K562 (cell line): ENCODE measurements around the gene NTSR1. TPM values are rescaled to one million over a fixed set of nuclear protein-coding genes. Genes with fewer than 3 reads are reported as not detected.
A peak's percentile ranks its signal among the peaks of the same experiment; 100 is the strongest.

Experiments
- CCAR2 ChIP-seq: fragments of 200-400 bp; formaldehyde crosslinking; IDR thresholded peaks from 2 replicates; pipeline ENCODE4 v1.6.1; 2017; ENCODE audit warnings: mild to moderate bottlenecking, low read depth, low read length
- EP300 ChIP-seq: IDR thresholded peaks from 2 replicates; pipeline ENCODE4 v1.6.1; 2012; ENCODE audit warnings: low read length, improper control_type of control experiment
- EWSR1 ChIP-seq: fragments of 450-650 bp; IDR thresholded peaks from 2 replicates; pipeline ENCODE4 v1.6.1; 2018; ENCODE audit warnings: borderline replicate concordance, mild to moderate bottlenecking, low read depth, moderate library complexity; ENCODE audit not compliant: partially characterized antibody
- GATAD2A ChIP-seq: fragments of 450-650 bp; IDR thresholded peaks from 2 replicates; pipeline ENCODE4 v1.6.1; 2017
- HSF4 ChIP-seq: fragments of 250-450 bp; sonication (Bioruptor Pico); IDR thresholded peaks from 2 replicates; pipeline ENCODE4 v2.1.2; 2022; ENCODE audit warnings: mild to moderate bottlenecking, moderate library complexity, borderline replicate concordance
- KLF16 ChIP-seq: IDR thresholded peaks from 2 replicates; pipeline ENCODE4 v1.6.1; 2016; ENCODE audit warnings: antibody characterized with exemption
- MIER1 ChIP-seq: fragments of 450-650 bp; IDR thresholded peaks from 2 replicates; pipeline ENCODE4 v1.6.1; 2016; ENCODE audit warnings: antibody characterized with exemption, mild to moderate bottlenecking, low read depth
- MYBL2 ChIP-seq, 2 experiments: fragments of 450-650 bp in 1 of 2; sonication (generic) in 1 of 2; formaldehyde crosslinking in 1 of 2; IDR thresholded peaks; 2 replicates each; pipeline versions ENCODE4 v1.6.1 to v1.8.1; 2017 to 2022; ENCODE audit warnings: borderline replicate concordance in 1 of 2, inconsistent platforms in 1 of 2, low read depth in 1 of 2, mild to moderate bottlenecking in 1 of 2, missing genetic modification reagents in 1 of 2, moderate library complexity in 1 of 2
- NR3C1 ChIP-seq: sonication (generic); formaldehyde crosslinking; IDR thresholded peaks from 2 replicates; pipeline ENCODE4 v1.8.1; 2022; ENCODE audit warnings: missing genetic modification reagents
- NUFIP1 ChIP-seq: fragments of 450-650 bp; IDR thresholded peaks from 2 replicates; pipeline ENCODE4 v1.6.1; 2018; ENCODE audit not compliant: partially characterized antibody
- RBM25 ChIP-seq: fragments of 200-400 bp; formaldehyde crosslinking; IDR thresholded peaks from 2 replicates; pipeline ENCODE4 v1.6.1; 2018; ENCODE audit warnings: low read length, low read depth, moderate library complexity; ENCODE audit not compliant: severe bottlenecking
- TRIM28 ChIP-seq: fragments of 450-650 bp; IDR thresholded peaks from 2 replicates; pipeline ENCODE4 v1.6.1; 2017
- U2AF1 ChIP-seq: fragments of 200-400 bp; formaldehyde crosslinking; optimal IDR thresholded peaks from 2 replicates; pipeline ENCODE3; 2017; ENCODE audit warnings: mild to moderate bottlenecking, low read depth, low read length, moderate library complexity
- ZFPM2 ChIP-seq: fragments of 250-450 bp; sonication (Bioruptor Pico); IDR thresholded peaks from 2 replicates; pipeline ENCODE4 v1.5.1; 2022; ENCODE audit warnings: mild to moderate bottlenecking
- ZNF644 ChIP-seq: fragments of 200-800 bp; sonication (Bioruptor generic); IDR thresholded peaks from 2 replicates; pipeline ENCODE4 v1.6.1; 2016; ENCODE audit warnings: low read depth, missing genetic modification characterization, missing compliant biosample characterization
- polyA plus RNA-seq, 8 experiments: library from polyadenylated mRNA; depleted of rRNA in 4 of 8; stranded (reverse) in 5 of 8; unstranded in 3 of 8; fragments of >200 nt; fragmentation: Nextera tagmentation in 2 of 8; fragmentation: Illumina TruSeq in 1 of 8; extraction: Ambion mirVana in 2 of 8; extraction: Trizol in 1 of 8; gene quantifications; 2 replicates each; pipeline versions ENCODE4 v1.2.1 to v1.2.3, GENCODE V29; 2011 to 2014; ENCODE audit warnings: inconsistent platforms in 1 of 8, missing spikeins in 1 of 8
- total RNA-seq, 7 experiments: library from RNA; depleted of rRNA in 6 of 7; stranded (reverse); fragments of >200 nt in 6 of 7; fragmentation: Illumina TruSeq in 2 of 7; extraction: Trizol in 2 of 7; gene quantifications; 2 replicates each; pipeline versions ENCODE4 v1.2.1 to v1.2.3, GENCODE V29; 2011 to 2021; ENCODE audit warnings: low replicate concordance in 1 of 7
- TF ChIP-seq, protein P1 (sequence below): fragments of 450-650 bp; IDR thresholded peaks from 2 replicates; pipeline ENCODE4 v1.6.1; 2018; ENCODE audit warnings: mild to moderate bottlenecking, low read depth; ENCODE audit not compliant: partially characterized antibody
- TF ChIP-seq, protein P2 (sequence below): fragments of 450-650 bp; formaldehyde crosslinking; IDR thresholded peaks from 2 replicates; pipeline ENCODE4 v1.4.0; 2020; ENCODE audit warnings: mild to moderate bottlenecking, moderate library complexity
- TF ChIP-seq, protein P3 (sequence below): sonication (generic); formaldehyde crosslinking; IDR thresholded peaks from 2 replicates; pipeline ENCODE4 v1.8.1; 2023; ENCODE audit warnings: mild to moderate bottlenecking, missing genetic modification reagents
- TF ChIP-seq, protein P4 (sequence below): sonication (generic); formaldehyde crosslinking; IDR thresholded peaks from 2 replicates; pipeline ENCODE4 v1.8.1; 2023; ENCODE audit warnings: mild to moderate bottlenecking, missing genetic modification reagents
- TF ChIP-seq, protein P5 (sequence below), 2 experiments: fragments of 450-650 bp; IDR thresholded peaks; 2 replicates each; pipeline ENCODE4 v1.6.1; 2016

NTSR1 gene
- total and polyA plus RNA-seq, 9 of the 15 experiments (the other 6 are each of a cell fraction or from before 2014, with no cell fraction given), result 0.04 to 0.40 (median 0.13) TPM; not detected in 3

DNA sequence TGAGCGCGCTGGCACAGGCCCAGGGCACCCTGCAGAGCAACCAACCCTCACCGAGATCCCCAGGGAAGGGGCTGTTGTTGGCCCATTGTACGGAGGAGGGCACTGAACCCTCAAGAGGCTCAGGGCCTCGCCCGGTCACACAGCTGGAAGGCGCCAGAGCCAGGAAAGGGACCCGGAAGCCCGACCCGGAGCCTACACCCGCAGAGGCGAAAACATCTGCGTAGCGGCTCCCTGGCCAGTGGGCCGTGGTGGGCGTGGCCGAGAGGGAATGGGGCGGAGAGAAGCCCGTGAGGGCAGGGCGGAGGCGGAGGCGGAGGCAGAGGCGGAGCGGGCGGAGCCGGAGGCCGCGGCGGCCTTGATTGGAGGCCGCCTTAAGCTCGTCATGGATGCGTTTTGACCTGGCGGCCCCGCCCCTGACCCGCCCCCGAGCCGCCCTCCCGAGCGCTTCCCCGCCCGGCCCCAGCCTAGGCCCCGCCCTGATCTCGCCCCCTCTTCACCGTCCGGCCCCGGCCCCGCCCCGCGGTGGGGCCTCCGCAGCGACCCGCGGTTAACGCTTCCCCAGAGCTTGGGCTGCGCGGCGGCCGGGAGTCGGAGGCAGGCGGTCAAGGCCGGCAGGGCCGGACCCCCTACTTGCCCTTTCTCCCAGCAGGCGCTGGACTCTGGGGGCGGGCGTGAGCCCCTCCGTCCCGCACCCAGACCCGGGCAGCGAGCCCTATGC is 85.5 kb downstream of the NTSR1 start (continued):
- TF ChIP-seq, protein P1, sequence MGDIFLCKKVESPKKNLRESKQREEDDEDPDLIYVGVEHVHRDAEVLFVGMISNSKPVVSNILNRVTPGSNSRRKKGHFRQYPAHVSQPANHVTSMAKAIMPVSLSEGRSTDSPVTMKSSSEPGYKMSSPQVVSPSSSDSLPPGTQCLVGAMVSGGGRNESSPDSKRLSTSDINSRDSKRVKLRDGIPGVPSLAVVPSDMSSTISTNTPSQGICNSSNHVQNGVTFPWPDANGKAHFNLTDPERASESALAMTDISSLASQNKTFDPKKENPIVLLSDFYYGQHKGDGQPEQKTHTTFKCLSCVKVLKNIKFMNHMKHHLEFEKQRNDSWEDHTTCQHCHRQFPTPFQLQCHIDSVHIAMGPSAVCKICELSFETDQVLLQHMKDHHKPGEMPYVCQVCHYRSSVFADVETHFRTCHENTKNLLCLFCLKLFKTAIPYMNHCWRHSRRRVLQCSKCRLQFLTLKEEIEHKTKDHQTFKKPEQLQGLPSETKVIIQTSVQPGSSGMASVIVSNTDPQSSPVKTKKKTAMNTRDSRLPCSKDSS, result no peak
- TF ChIP-seq RBM25, result peak; percentile 96
- TF ChIP-seq NR3C1 (CRISPR knock-in tag), result no peak
- no peak for TF ChIP-seq MYBL2 (IDR thresholded peaks at IDR 0.05; ENCODE audit: low read depth)
- TF ChIP-seq MYBL2 (CRISPR knock-in tag; IDR thresholded peaks at IDR 0.05; ENCODE audit: borderline replicate concordance), result no peak
- no peak for TF ChIP-seq EWSR1
- no peak for TF ChIP-seq NUFIP1
- no peak for TF ChIP-seq ZFPM2 (CRISPR knock-in tag)
- no peak for TF ChIP-seq HSF4
- TF ChIP-seq KLF16, result no peak
- no peak for TF ChIP-seq U2AF1
- TF ChIP-seq GATAD2A, result no peak
- TF ChIP-seq TRIM28, result no peak
- no peak for TF ChIP-seq MIER1
- TF ChIP-seq, protein P2, sequence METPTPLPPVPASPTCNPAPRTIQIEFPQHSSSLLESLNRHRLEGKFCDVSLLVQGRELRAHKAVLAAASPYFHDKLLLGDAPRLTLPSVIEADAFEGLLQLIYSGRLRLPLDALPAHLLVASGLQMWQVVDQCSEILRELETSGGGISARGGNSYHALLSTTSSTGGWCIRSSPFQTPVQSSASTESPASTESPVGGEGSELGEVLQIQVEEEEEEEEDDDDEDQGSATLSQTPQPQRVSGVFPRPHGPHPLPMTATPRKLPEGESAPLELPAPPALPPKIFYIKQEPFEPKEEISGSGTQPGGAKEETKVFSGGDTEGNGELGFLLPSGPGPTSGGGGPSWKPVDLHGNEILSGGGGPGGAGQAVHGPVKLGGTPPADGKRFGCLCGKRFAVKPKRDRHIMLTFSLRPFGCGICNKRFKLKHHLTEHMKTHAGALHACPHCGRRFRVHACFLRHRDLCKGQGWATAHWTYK, result peak; percentile 88; the same call in 1 of the 2 replicates
- 0 out of 2 replicates have a peak, but pooled peaks have one; percentile 7 for TF ChIP-seq EP300
- TF ChIP-seq CCAR2, result no peak
- TF ChIP-seq, protein P3, sequence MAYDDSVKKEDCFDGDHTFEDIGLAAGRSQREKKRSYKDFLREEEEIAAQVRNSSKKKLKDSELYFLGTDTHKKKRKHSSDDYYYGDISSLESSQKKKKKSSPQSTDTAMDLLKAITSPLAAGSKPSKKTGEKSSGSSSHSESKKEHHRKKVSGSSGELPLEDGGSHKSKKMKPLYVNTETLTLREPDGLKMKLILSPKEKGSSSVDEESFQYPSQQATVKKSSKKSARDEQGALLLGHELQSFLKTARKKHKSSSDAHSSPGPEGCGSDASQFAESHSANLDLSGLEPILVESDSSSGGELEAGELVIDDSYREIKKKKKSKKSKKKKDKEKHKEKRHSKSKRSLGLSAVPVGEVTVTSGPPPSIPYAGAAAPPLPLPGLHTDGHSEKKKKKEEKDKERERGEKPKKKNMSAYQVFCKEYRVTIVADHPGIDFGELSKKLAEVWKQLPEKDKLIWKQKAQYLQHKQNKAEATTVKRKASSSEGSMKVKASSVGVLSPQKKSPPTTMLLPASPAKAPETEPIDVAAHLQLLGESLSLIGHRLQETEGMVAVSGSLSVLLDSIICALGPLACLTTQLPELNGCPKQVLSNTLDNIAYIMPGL (CRISPR knock-in tag), result 0 out of 2 replicates have a peak, but pooled peaks have one; percentile 24
- TF ChIP-seq, protein P4, sequence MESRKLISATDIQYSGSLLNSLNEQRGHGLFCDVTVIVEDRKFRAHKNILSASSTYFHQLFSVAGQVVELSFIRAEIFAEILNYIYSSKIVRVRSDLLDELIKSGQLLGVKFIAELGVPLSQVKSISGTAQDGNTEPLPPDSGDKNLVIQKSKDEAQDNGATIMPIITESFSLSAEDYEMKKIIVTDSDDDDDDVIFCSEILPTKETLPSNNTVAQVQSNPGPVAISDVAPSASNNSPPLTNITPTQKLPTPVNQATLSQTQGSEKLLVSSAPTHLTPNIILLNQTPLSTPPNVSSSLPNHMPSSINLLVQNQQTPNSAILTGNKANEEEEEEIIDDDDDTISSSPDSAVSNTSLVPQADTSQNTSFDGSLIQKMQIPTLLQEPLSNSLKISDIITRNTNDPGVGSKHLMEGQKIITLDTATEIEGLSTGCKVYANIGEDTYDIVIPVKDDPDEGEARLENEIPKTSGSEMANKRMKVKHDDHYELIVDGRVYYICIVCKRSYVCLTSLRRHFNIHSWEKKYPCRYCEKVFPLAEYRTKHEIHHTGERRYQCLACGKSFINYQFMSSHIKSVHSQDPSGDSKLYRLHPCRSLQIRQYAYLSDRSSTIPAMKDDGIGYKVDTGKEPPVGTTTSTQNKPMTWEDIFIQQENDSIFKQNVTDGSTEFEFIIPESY (CRISPR knock-in tag), result no peak
- TF ChIP-seq, protein P5, sequence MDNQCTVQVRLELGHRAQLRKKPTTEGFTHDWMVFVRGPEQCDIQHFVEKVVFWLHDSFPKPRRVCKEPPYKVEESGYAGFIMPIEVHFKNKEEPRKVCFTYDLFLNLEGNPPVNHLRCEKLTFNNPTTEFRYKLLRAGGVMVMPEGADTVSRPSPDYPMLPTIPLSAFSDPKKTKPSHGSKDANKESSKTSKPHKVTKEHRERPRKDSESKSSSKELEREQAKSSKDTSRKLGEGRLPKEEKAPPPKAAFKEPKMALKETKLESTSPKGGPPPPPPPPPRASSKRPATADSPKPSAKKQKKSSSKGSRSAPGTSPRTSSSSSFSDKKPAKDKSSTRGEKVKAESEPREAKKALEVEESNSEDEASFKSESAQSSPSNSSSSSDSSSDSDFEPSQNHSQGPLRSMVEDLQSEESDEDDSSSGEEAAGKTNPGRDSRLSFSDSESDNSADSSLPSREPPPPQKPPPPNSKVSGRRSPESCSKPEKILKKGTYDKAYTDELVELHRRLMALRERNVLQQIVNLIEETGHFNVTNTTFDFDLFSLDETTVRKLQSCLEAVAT (IDR thresholded peaks at IDR 0.05), result no peak
- no peak; the same call in 1 of the 2 replicates for TF ChIP-seq ZNF644 (tag)
